Upper lobe of left lung (tissue), 4 donors: Measurements from ENCODE around the gene SLC22A16.

ENCODE experiments used
- CTCF ChIP-seq, 6 experiments: fragments of 450-650 bp in 4 of 6; fragments of 200-600 bp in 2 of 6; sonication (generic) in 2 of 6; IDR thresholded peaks; one replicate each; pipeline ENCODE4 v1.5.1; 2016 to 2019; ENCODE audit warnings: antibody characterized with exemption in 6 of 6
- EP300 ChIP-seq, 4 donors: sonication (generic); formaldehyde crosslinking; IDR thresholded peaks; one replicate each; pipeline ENCODE4 v1.5.1; 2017; ENCODE audit warnings: antibody characterized with exemption in 4 of 4, control low read depth in 2 of 4
- POLR2A ChIP-seq, 4 donors: fragments of 450-650 bp; IDR thresholded peaks; one replicate each; pipeline ENCODE4 v1.5.1; 2016 to 2017; ENCODE audit warnings: antibody characterized with exemption in 4 of 4, mild to moderate bottlenecking in 2 of 4

- TF ChIP-seq CTCF (IDR thresholded peaks at IDR 0.05), result no peak
- no peak for TF ChIP-seq POLR2A (IDR thresholded peaks at IDR 0.05)
- TF ChIP-seq EP300 (IDR thresholded peaks at IDR 0.05), result no peak
These were observed 26.9 kb downstream of the SLC22A16 start for GRCh38 chr6:110449541-110449895.
